SK-N-SH treated with all-trans-retinoic acid at 6 μM for 48 hours (cell line): ENCODE measurements around the gene KIRREL3.

Source experiments
- CREB5 ChIP-seq: fragments of 250-450 bp; sonication (Bioruptor Pico); IDR thresholded peaks from 2 replicates; pipeline ENCODE4 v1.5.1; 2020; ENCODE audit warnings: low read depth, mild to moderate bottlenecking, moderate library complexity
- CSRNP3 ChIP-seq: fragments of 250-450 bp; sonication (Bioruptor Pico); IDR thresholded peaks from 2 replicates; pipeline ENCODE4 v1.5.1; 2021; ENCODE audit warnings: mild to moderate bottlenecking, moderate library complexity
- ESRRG ChIP-seq: fragments of 250-450 bp; sonication (Bioruptor Pico); IDR thresholded peaks from 2 replicates; pipeline ENCODE4 v1.6.1; 2021; ENCODE audit warnings: mild to moderate bottlenecking
- GLIS3 ChIP-seq: fragments of 250-450 bp; sonication (Bioruptor Pico); IDR thresholded peaks from 2 replicates; pipeline ENCODE4 v1.5.0; 2020; ENCODE audit warnings: mild to moderate bottlenecking, moderate library complexity
- PATZ1 ChIP-seq: fragments of 250-450 bp; sonication (Bioruptor Pico); IDR thresholded peaks from 2 replicates; pipeline ENCODE4 v1.8.0; 2020; ENCODE audit warnings: mild to moderate bottlenecking, moderate library complexity, borderline replicate concordance
- POU6F1 ChIP-seq: fragments of 250-450 bp; sonication (Bioruptor Pico); IDR thresholded peaks from 2 replicates; pipeline ENCODE4 v1.8.0; 2021; ENCODE audit warnings: low read depth, mild to moderate bottlenecking, moderate library complexity, borderline replicate concordance
- PPARA ChIP-seq: fragments of 250-450 bp; sonication (Bioruptor Pico); IDR thresholded peaks from 2 replicates; pipeline ENCODE4 v1.5.0; 2020; ENCODE audit warnings: mild to moderate bottlenecking, borderline replicate concordance
- RARB ChIP-seq: fragments of 250-450 bp; sonication (Bioruptor Pico); IDR thresholded peaks from 2 replicates; pipeline ENCODE4 v1.8.0; 2021; ENCODE audit warnings: mild to moderate bottlenecking, moderate library complexity
- TCF4 ChIP-seq: fragments of 250-450 bp; sonication (Bioruptor Pico); IDR thresholded peaks from 2 replicates; pipeline ENCODE4 v1.8.0; 2021; ENCODE audit warnings: mild to moderate bottlenecking, moderate library complexity, borderline replicate concordance
- TSHZ2 ChIP-seq: fragments of 250-450 bp; sonication (Bioruptor Pico); IDR thresholded peaks from 2 replicates; pipeline ENCODE4 v1.5.0; 2020; ENCODE audit warnings: mild to moderate bottlenecking, moderate library complexity
- ZFP30 ChIP-seq: fragments of 450-650 bp; formaldehyde crosslinking; IDR thresholded peaks from 2 replicates; pipeline ENCODE4 v1.5.0; 2022; ENCODE audit warnings: mild to moderate bottlenecking, moderate library complexity

- TF ChIP-seq PATZ1 (CRISPR knock-in tag) (no peak), TSHZ2 (no peak), RARB (CRISPR knock-in tag) (no peak), ZFP30 (CRISPR knock-in tag) (no peak), ESRRG (CRISPR knock-in tag) (no peak), CSRNP3 (no peak), CREB5 (CRISPR knock-in tag) (no peak), POU6F1 (CRISPR knock-in tag) (no peak), GLIS3 (no peak), PPARA (CRISPR knock-in tag) (no peak), TCF4 (peak; percentile 15; the same call in 1 of the 2 replicates)
These were observed 481.4 kb downstream of the KIRREL3 start for GRCh38 chr11:126518972-126519690.
